K562 (cell line): ENCODE measurements around the gene PICK1. TPM values are rescaled to one million over a fixed set of nuclear protein-coding genes. Genes with fewer than 3 reads are reported as not detected.

ENCODE experiments used
- ELF2 ChIP-seq: fragments of 250-450 bp; sonication (Bioruptor Pico); IDR thresholded peaks from 2 replicates; pipeline ENCODE4 v1.5.0; 2021; ENCODE audit warnings: mild to moderate bottlenecking
- KLF1 ChIP-seq: fragments of 450-650 bp; IDR thresholded peaks from 2 replicates; pipeline ENCODE4 v1.6.1; 2016; ENCODE audit warnings: missing genetic modification characterization, missing compliant biosample characterization
- NR1H2 ChIP-seq: sonication (generic); formaldehyde crosslinking; IDR thresholded peaks from 2 replicates; pipeline ENCODE4 v1.4.0; 2020; ENCODE audit warnings: mild to moderate bottlenecking, missing genetic modification reagents
- RAD51 ChIP-seq: fragments of 450-650 bp; IDR thresholded peaks from 2 replicates; pipeline ENCODE4 v1.7.1; 2016; ENCODE audit warnings: low read depth, mild to moderate bottlenecking, borderline replicate concordance
- SLC30A9 ChIP-seq: fragments of 250-450 bp; sonication (Bioruptor Pico); IDR thresholded peaks from 2 replicates; pipeline ENCODE4 v1.8.0; 2022; ENCODE audit warnings: mild to moderate bottlenecking, moderate library complexity
- ZNF3 ChIP-seq: fragments of 250-450 bp; sonication (Bioruptor Pico); IDR thresholded peaks from 2 replicates; pipeline ENCODE4 v1.5.0; 2021; ENCODE audit warnings: mild to moderate bottlenecking, moderate library complexity
- polyA plus RNA-seq, 8 experiments: library from polyadenylated mRNA; depleted of rRNA in 4 of 8; stranded (reverse) in 5 of 8; unstranded in 3 of 8; fragments of >200 nt; fragmentation: Nextera tagmentation in 2 of 8; fragmentation: Illumina TruSeq in 1 of 8; extraction: Ambion mirVana in 2 of 8; extraction: Trizol in 1 of 8; gene quantifications; 2 replicates each; pipeline versions ENCODE4 v1.2.1 to v1.2.3, GENCODE V29; 2011 to 2014; ENCODE audit warnings: inconsistent platforms in 1 of 8, missing spikeins in 1 of 8
- total RNA-seq, 7 experiments: library from RNA; depleted of rRNA in 6 of 7; stranded (reverse); fragments of >200 nt in 6 of 7; fragmentation: Illumina TruSeq in 2 of 7; extraction: Trizol in 2 of 7; gene quantifications; 2 replicates each; pipeline versions ENCODE4 v1.2.1 to v1.2.3, GENCODE V29; 2011 to 2021; ENCODE audit warnings: low replicate concordance in 1 of 7
- TF ChIP-seq, protein P1 (sequence below): fragments of 450-650 bp; IDR thresholded peaks from 2 replicates; pipeline ENCODE4 v1.6.1; 2016; ENCODE audit warnings: low read depth
- TF ChIP-seq, protein P2 (sequence below), 2 experiments: IDR thresholded peaks in 1 of 2; conservative IDR thresholded peaks in 1 of 2; 2 replicates each; pipeline ENCODE4 v1.6.1; 2016; ENCODE audit warnings: low read depth in 2 of 2, mild to moderate bottlenecking in 1 of 2, missing compliant biosample characterization in 1 of 2, missing genetic modification characterization in 1 of 2, moderate library complexity in 1 of 2

The PICK1 gene
- total and polyA plus RNA-seq, 9 of the 15 experiments (the other 6 are each of a cell fraction or from before 2014, with no cell fraction given) = 0.06 to 11.0 (median 7.9) TPM; not detected in 1

DNA sequence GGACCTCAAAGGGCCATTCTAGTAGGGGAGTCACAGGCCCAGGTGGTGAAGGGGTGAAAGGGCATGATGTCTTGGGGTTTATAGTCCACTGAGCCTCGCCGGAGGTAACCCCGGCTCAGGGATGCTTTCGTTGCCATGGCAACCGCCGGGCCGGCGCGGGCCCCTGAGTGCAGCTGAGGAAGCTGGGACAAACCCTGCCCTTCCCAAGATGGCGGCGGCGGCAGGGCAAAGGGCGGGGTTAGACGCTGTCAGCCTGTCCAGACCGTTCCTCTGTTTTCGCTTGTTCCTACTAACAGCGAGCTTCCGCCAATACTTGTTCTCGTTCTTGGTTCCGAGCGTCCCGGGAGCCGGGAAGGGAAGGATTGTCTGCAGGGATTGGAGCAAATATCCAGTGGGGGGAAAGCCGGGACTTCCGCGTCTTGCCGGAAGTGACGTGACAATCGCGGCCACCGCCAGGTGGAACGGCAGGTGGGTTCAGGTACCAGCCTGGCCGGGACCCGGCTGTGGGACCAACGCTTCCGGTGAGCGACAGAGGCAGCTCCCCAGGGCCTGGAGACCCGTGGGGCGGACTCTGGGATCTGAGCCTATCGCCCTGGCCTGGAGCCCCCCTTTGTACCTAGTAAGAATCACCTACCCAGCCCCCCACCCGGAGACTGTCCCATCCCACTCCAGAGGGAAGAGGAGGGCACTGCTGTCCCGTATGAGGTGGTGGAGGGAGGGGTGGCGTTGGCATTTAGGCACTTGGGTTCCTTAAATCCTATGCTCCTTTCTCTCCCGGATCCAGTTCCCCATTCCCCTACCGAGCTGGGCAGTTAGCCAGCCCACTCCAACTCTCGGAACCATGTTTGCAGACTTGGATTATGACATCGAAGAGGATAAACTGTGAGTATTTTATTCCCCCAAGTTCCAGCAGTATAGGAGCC lies at the start of gene PICK1 (continued):
- TF ChIP-seq, protein P1, sequence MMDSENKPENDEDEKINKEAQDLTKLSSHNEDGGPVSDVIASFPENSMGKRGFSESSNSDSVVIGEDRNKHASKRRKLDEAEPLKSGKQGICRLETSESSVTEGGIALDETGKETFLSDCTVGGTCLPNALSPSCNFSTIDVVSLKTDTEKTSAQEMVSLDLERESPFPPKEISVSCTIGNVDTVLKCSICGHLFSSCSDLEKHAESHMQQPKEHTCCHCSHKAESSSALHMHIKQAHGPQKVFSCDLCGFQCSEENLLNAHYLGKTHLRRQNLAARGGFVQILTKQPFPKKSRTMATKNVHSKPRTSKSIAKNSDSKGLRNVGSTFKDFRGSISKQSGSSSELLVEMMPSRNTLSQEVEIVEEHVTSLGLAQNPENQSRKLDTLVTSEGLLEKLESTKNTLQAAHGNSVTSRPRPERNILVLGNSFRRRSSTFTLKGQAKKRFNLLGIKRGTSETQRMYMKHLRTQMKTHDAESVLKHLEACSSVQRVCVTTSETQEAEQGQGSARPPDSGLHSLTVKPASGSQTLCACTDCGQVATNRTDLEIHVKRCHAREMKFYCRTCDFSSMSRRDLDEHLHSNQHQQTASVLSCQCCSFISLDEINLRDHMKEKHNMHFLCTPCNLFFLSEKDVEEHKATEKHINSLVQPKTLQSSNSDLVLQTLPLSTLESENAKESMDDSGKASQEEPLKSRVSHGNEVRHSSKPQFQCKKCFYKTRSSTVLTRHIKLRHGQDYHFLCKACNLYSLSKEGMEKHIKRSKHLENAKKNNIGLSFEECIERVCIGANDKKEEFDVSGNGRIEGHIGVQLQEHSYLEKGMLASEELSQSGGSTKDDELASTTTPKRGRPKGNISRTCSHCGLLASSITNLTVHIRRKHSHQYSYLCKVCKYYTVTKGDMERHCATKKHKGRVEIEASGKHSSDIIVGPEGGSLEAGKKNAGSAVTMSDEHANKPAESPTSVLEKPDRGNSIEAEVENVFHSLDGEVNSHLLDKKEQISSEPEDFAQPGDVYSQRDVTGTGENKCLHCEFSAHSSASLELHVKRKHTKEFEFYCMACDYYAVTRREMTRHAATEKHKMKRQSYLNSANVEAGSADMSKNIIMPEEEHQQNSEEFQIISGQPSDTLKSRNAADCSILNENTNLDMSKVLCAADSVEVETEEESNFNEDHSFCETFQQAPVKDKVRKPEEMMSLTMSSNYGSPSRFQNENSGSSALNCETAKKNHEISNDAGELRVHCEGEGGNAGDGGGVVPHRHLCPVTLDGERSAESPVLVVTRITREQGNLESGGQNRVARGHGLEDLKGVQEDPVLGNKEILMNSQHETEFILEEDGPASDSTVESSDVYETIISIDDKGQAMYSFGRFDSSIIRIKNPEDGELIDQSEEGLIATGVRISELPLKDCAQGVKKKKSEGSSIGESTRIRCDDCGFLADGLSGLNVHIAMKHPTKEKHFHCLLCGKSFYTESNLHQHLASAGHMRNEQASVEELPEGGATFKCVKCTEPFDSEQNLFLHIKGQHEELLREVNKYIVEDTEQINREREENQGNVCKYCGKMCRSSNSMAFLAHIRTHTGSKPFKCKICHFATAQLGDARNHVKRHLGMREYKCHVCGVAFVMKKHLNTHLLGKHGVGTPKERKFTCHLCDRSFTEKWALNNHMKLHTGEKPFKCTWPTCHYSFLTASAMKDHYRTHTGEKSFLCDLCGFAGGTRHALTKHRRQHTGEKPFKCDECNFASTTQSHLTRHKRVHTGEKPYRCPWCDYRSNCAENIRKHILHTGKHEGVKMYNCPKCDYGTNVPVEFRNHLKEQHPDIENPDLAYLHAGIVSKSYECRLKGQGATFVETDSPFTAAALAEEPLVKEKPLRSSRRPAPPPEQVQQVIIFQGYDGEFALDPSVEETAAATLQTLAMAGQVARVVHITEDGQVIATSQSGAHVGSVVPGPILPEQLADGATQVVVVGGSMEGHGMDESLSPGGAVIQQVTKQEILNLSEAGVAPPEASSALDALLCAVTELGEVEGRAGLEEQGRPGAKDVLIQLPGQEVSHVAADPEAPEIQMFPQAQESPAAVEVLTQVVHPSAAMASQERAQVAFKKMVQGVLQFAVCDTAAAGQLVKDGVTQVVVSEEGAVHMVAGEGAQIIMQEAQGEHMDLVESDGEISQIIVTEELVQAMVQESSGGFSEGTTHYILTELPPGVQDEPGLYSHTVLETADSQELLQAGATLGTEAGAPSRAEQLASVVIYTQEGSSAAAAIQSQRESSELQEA = no peak
- TF ChIP-seq ZNF3 (no peak), SLC30A9 (CRISPR knock-in tag) (no peak), ELF2 (peak; percentile 94), NR1H2 (CRISPR knock-in tag) (no peak), RAD51 (no peak), KLF1 (0 out of 2 replicates have a peak, but pooled peaks have one; percentile 67)
- TF ChIP-seq, protein P2, sequence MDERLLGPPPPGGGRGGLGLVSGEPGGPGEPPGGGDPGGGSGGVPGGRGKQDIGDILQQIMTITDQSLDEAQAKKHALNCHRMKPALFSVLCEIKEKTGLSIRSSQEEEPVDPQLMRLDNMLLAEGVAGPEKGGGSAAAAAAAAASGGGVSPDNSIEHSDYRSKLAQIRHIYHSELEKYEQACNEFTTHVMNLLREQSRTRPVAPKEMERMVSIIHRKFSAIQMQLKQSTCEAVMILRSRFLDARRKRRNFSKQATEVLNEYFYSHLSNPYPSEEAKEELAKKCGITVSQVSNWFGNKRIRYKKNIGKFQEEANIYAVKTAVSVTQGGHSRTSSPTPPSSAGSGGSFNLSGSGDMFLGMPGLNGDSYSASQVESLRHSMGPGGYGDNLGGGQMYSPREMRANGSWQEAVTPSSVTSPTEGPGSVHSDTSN (CRISPR knock-in tag; IDR thresholded peaks at IDR 0.05; ENCODE audit: low read depth) = no peak
- TF ChIP-seq, protein P2 (tag; conservative IDR thresholded peaks at IDR 0.05; ENCODE audit: low read depth) = no peak
